GM12878 (cell line): ENCODE measurements around the gene L1TD1. TPM values are rescaled to one million over a fixed set of nuclear protein-coding genes. Genes with fewer than 3 reads are reported as not detected.

Experiments
- ATAC-seq: fragments of 200-7000 bp; cut with Tn5 transposase; 3 replicates; pipeline ENCODE4 v1.9.1; 2020; ENCODE audit warnings: mild to moderate bottlenecking, moderate library complexity
- BruUV-seq: library from RNA; stranded (reverse); fragments of 400-500 nt; replicated peaks from 2 replicates; lab custom pipeline; 2021; lab: Mats Ljungman, UMichigan
- CTCF ChIA-PET: fragments of 300-600 bp; sonication (Branson Sonifier 250); formaldehyde crosslinking; extraction: SDS; loops from one replicate; lab custom pipeline; 2021; ENCODE audit warnings: inconsistent platforms; lab: Yijun Ruan, JAX
- POLR2A ChIA-PET: fragments of 350-600 bp; formaldehyde crosslinking; extraction: SDS; loops from one replicate; lab custom pipeline; 2021; ENCODE audit warnings: inconsistent platforms; lab: Charles Lee
- RAD21 ChIA-PET: fragments of 300-600 bp; sonication (Branson Sonifier 250); formaldehyde crosslinking; loops from one replicate; lab custom pipeline; 2023; ENCODE audit warnings: antibody characterized with exemption; ENCODE audit not compliant: unreplicated experiment; lab: Charles Lee
- SMC1A ChIA-PET: fragments of 300-600 bp; sonication (Branson Sonifier 250); formaldehyde crosslinking; loops from one replicate; lab custom pipeline; 2023; ENCODE audit not compliant: unreplicated experiment, uncharacterized antibody; lab: Charles Lee
- DNase-seq: peaks from one replicate; pipeline ENCODE4 v3.0.0-alpha.2; 2011; ENCODE audit warnings: low read depth, low spot score
- FAIRE-seq: peaks from 3 replicates; lab custom pipeline; 2011; peaks lifted over from hg19 to GRCh38; lab: Jason Lieb, UNC
- H2AFZ ChIP-seq: 2 replicates; pipeline ENCODE4 v1.6.0; 2011; ENCODE audit warnings: low read depth, low read length, control low read depth; ENCODE audit not compliant: control insufficient read depth
- H3K27ac ChIP-seq: 2 replicates; pipeline ENCODE4 v1.5.1; 2011; ENCODE audit warnings: control low read depth; ENCODE audit not compliant: control insufficient read depth, insufficient read depth
- H3K27me3 ChIP-seq, 2 experiments: replicated peaks in 1 of 2; 2 replicates each; pipeline versions ENCODE4 v1.6.0 to v1.6.1; 2011; ENCODE audit warnings: low read length in 1 of 2; ENCODE audit not compliant: control insufficient read depth in 2 of 2, insufficient read depth in 2 of 2
- H3K36me3 ChIP-seq, 2 experiments: 2 replicates each; pipeline ENCODE4 v1.5.1; 2011; ENCODE audit warnings: low read length in 1 of 2; ENCODE audit not compliant: control insufficient read depth in 2 of 2, insufficient read depth in 2 of 2
- H3K4me1 ChIP-seq: 2 replicates; pipeline ENCODE4 v1.6.1; 2011; ENCODE audit warnings: mild to moderate bottlenecking, low read length, moderate library complexity, mixed read lengths; ENCODE audit not compliant: control insufficient read depth, insufficient read depth
- H3K4me2 ChIP-seq: 2 replicates; pipeline ENCODE4 v1.6.0; 2011; ENCODE audit warnings: control low read depth; ENCODE audit not compliant: control insufficient read depth, insufficient read depth
- H3K4me3 ChIP-seq: fragments of 200-600 bp; sonication (generic); 2 replicates; pipeline ENCODE4 v1.5.1; 2016
- H3K79me2 ChIP-seq: 2 replicates; pipeline ENCODE4 v1.6.0; 2011; ENCODE audit warnings: low read length; ENCODE audit not compliant: control insufficient read depth, insufficient read depth
- H3K9ac ChIP-seq: 2 replicates; pipeline ENCODE4 v1.8.0; 2011; ENCODE audit warnings: low read length, control low read depth, mixed read lengths; ENCODE audit not compliant: control insufficient read depth, insufficient read depth
- H3K9me3 ChIP-seq: replicated peaks from 3 replicates; pipeline ENCODE4 v1.5.1; 2011; ENCODE audit warnings: mild to moderate bottlenecking, low read length; ENCODE audit not compliant: control insufficient read depth, insufficient read depth
- H4K20me1 ChIP-seq: 2 replicates; pipeline ENCODE4 v1.6.0; 2011; ENCODE audit not compliant: control insufficient read depth, insufficient read depth
- BACH1 ChIP-seq: fragments of 450-650 bp; IDR thresholded peaks from 2 replicates; pipeline ENCODE4 v1.6.1; 2017; ENCODE audit warnings: mild to moderate bottlenecking, borderline replicate concordance
- BHLHE40 ChIP-seq, 2 experiments: fragments of 450-650 bp in 1 of 2; IDR thresholded peaks; 2 replicates each; pipeline ENCODE4 v1.6.1; 2011 to 2017; ENCODE audit warnings: low read depth in 2 of 2, borderline replicate concordance in 1 of 2, improper control_type of control experiment in 1 of 2, low read length in 1 of 2, mild to moderate bottlenecking in 1 of 2
- EZH2 ChIP-seq: IDR thresholded peaks from 2 replicates; pipeline ENCODE4 v1.6.1; 2012; ENCODE audit warnings: low read depth, mild to moderate bottlenecking, control low read depth, inconsistent platforms, low read length, borderline replicate concordance; ENCODE audit not compliant: control insufficient read depth
- MXI1 ChIP-seq: fragments of 150-350 bp; IDR thresholded peaks from 2 replicates; pipeline ENCODE4 v1.6.1; 2011; ENCODE audit warnings: low read depth, mild to moderate bottlenecking, inconsistent platforms, low read length, improper control_type of control experiment
- NR2C2 ChIP-seq: IDR thresholded peaks from 2 replicates; pipeline ENCODE4 v1.6.1; 2011; ENCODE audit warnings: borderline replicate concordance, low read depth; ENCODE audit not compliant: control insufficient read depth, insufficient read length
- SRF ChIP-seq, 2 experiments: IDR thresholded peaks; 2 replicates each; pipeline ENCODE4 v1.6.1; 2011; ENCODE audit warnings: low read depth in 2 of 2, low read length in 2 of 2, mild to moderate bottlenecking in 1 of 2, moderate library complexity in 1 of 2
- WGBS: methylation state at CpG from one replicate; pipeline ENCODE4 v1.1.6; 2016; ENCODE audit warnings: low lambda C conversion rate; ENCODE audit not compliant: insufficient replicate concordance, insufficient coverage; ENCODE audit errors: missing lambda C conversion rate; 5-methylcytosine and 5-hydroxymethylcytosine counted together
- in situ Hi-C: fragments of 300-500 bp; cut with MboI; formaldehyde crosslinking; loops from 9 replicates; pipeline ENCODE4 v1.14.3; 2018; ENCODE audit warnings: mixed read lengths
- intact Hi-C: fragments of 100-400 bp; cut with micrococcal nuclease; formaldehyde crosslinking; loops from one replicate; pipeline ENCODE4 v1.14.2; 2022; ENCODE audit not compliant: unreplicated experiment
- polyA plus RNA-seq, 11 experiments: library from polyadenylated mRNA; depleted of rRNA in 4 of 11; unstranded in 6 of 11; stranded (reverse) in 5 of 11; fragments of >200 nt; fragmentation: Nextera tagmentation in 4 of 11; fragmentation: Illumina TruSeq in 1 of 11; extraction: Ambion mirVana in 4 of 11; extraction: Trizol in 1 of 11; gene quantifications; 1 replicate in 1 of 11; 2 replicates in 10 of 11; pipeline versions ENCODE4 v1.2.1 to v1.2.3, GENCODE V29; 2011 to 2016; ENCODE audit warnings: inconsistent platforms in 2 of 11, missing spikeins in 2 of 11, low read depth in 1 of 11
- total RNA-seq, 4 experiments: library from RNA; depleted of rRNA in 3 of 4; stranded (reverse); fragments of >200 nt in 3 of 4; fragmentation: Illumina TruSeq in 1 of 4; extraction: Trizol in 1 of 4; gene quantifications; 2 replicates each; pipeline versions ENCODE4 v1.2.1 to v1.2.3, GENCODE V29; 2013 to 2021
- TF ChIP-seq, protein P1 (sequence below): fragments of 450-650 bp; IDR thresholded peaks from 2 replicates; pipeline ENCODE4 v1.6.1; 2017; ENCODE audit warnings: low read depth, mild to moderate bottlenecking, moderate library complexity
- TF ChIP-seq, protein P2 (sequence below): fragments of 450-650 bp; IDR thresholded peaks from 2 replicates; pipeline ENCODE4 v1.6.1; 2017; ENCODE audit warnings: mild to moderate bottlenecking, moderate library complexity
- TF ChIP-seq, protein P3 (sequence below): IDR thresholded peaks from 2 replicates; pipeline ENCODE4 v1.6.1; 2012; ENCODE audit warnings: mild to moderate bottlenecking, low read depth, low read length
- TF ChIP-seq, protein P4 (sequence below): fragments of 450-650 bp; IDR thresholded peaks from 2 replicates; pipeline ENCODE4 v1.6.1; 2017; ENCODE audit warnings: mild to moderate bottlenecking, moderate library complexity

L1TD1 gene
- total and polyA plus RNA-seq, 10 of the 15 experiments (the other 5 are each of a cell fraction or from before 2014, with no cell fraction given): 0.07 to 0.31 (median 0.21) TPM; not detected in 7

DNA sequence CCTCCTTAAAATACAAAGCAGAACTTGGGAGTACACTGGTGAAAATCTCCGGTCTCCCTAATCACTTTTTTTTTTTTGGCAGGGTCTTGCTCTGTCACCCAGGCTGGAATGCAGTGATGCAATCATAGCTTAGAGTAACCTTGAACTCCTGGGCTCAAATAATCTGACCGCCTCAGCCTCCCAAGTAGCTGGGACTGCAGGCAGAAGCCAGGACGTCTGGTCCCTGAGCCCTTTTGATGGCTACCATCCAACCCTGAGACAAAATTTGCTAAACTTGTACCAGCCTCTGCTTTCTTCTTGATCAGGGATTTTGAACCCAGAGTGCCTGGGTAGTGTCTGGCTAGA, 4.1 kb downstream of the L1TD1 start:
- H2AFZ ChIP-seq: no peak overlapping the region
- no peak overlapping the region for H3K4me2 ChIP-seq
- H3K4me3 ChIP-seq: no peak overlapping the region
- ChIA-PET SMC1A (no interaction called here), POLR2A (no interaction called here), CTCF (no interaction called here), RAD21 (no interaction called here)
- no peaks in the 10 kb centered on the region; a peak in 1 of 4 replicates for H3K27me3 ChIP-seq
- FAIRE-seq: no peak
- no peak overlapping the region for H3K27ac ChIP-seq
- no peaks in the 10 kb centered on the region; the same call in 2 of the 3 replicates for H3K9me3 ChIP-seq
- intact Hi-C loops (no loop called here), in situ Hi-C loops (no loop called here)
- no peaks in the 10 kb centered on the region for H3K79me2 ChIP-seq
- ATAC-seq: no peak
- BruUV-seq: no TSS peak
- no peaks in the 10 kb centered on the region for H3K36me3 ChIP-seq
- WGBS: 46% methylated on average over 3 of the region's 3 CpGs
- H3K4me1 ChIP-seq: no peaks in the 10 kb centered on the region
- no peak overlapping the region for H3K9ac ChIP-seq
- no peak for DNase-seq
- no peaks in the 10 kb centered on the region for H4K20me1 ChIP-seq
- TF ChIP-seq EZH2 (no peak), NR2C2 (no peak), SRF (IDR thresholded peaks at IDR 0.05; ENCODE audit: low read depth in 2 of 2, low read length in 2 of 2) (no peak), BACH1 (no peak), BHLHE40 (IDR thresholded peaks at IDR 0.05; ENCODE audit: borderline replicate concordance in 1 of 2, low read depth in 2 of 2, low read length in 1 of 2) (no peak), MXI1 (no peak)
- TF ChIP-seq, protein P1, sequence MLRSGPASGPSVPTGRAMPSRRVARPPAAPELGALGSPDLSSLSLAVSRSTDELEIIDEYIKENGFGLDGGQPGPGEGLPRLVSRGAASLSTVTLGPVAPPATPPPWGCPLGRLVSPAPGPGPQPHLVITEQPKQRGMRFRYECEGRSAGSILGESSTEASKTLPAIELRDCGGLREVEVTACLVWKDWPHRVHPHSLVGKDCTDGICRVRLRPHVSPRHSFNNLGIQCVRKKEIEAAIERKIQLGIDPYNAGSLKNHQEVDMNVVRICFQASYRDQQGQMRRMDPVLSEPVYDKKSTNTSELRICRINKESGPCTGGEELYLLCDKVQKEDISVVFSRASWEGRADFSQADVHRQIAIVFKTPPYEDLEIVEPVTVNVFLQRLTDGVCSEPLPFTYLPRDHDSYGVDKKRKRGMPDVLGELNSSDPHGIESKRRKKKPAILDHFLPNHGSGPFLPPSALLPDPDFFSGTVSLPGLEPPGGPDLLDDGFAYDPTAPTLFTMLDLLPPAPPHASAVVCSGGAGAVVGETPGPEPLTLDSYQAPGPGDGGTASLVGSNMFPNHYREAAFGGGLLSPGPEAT: no peak
- TF ChIP-seq, protein P2, sequence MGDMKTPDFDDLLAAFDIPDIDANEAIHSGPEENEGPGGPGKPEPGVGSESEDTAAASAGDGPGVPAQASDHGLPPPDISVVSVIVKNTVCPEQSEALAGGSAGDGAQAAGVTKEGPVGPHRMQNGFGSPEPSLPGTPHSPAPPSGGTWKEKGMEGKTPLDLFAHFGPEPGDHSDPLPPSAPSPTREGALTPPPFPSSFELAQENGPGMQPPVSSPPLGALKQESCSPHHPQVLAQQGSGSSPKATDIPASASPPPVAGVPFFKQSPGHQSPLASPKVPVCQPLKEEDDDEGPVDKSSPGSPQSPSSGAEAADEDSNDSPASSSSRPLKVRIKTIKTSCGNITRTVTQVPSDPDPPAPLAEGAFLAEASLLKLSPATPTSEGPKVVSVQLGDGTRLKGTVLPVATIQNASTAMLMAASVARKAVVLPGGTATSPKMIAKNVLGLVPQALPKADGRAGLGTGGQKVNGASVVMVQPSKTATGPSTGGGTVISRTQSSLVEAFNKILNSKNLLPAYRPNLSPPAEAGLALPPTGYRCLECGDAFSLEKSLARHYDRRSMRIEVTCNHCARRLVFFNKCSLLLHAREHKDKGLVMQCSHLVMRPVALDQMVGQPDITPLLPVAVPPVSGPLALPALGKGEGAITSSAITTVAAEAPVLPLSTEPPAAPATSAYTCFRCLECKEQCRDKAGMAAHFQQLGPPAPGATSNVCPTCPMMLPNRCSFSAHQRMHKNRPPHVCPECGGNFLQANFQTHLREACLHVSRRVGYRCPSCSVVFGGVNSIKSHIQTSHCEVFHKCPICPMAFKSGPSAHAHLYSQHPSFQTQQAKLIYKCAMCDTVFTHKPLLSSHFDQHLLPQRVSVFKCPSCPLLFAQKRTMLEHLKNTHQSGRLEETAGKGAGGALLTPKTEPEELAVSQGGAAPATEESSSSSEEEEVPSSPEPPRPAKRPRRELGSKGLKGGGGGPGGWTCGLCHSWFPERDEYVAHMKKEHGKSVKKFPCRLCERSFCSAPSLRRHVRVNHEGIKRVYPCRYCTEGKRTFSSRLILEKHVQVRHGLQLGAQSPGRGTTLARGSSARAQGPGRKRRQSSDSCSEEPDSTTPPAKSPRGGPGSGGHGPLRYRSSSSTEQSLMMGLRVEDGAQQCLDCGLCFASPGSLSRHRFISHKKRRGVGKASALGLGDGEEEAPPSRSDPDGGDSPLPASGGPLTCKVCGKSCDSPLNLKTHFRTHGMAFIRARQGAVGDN: no peak
- TF ChIP-seq, protein P3, sequence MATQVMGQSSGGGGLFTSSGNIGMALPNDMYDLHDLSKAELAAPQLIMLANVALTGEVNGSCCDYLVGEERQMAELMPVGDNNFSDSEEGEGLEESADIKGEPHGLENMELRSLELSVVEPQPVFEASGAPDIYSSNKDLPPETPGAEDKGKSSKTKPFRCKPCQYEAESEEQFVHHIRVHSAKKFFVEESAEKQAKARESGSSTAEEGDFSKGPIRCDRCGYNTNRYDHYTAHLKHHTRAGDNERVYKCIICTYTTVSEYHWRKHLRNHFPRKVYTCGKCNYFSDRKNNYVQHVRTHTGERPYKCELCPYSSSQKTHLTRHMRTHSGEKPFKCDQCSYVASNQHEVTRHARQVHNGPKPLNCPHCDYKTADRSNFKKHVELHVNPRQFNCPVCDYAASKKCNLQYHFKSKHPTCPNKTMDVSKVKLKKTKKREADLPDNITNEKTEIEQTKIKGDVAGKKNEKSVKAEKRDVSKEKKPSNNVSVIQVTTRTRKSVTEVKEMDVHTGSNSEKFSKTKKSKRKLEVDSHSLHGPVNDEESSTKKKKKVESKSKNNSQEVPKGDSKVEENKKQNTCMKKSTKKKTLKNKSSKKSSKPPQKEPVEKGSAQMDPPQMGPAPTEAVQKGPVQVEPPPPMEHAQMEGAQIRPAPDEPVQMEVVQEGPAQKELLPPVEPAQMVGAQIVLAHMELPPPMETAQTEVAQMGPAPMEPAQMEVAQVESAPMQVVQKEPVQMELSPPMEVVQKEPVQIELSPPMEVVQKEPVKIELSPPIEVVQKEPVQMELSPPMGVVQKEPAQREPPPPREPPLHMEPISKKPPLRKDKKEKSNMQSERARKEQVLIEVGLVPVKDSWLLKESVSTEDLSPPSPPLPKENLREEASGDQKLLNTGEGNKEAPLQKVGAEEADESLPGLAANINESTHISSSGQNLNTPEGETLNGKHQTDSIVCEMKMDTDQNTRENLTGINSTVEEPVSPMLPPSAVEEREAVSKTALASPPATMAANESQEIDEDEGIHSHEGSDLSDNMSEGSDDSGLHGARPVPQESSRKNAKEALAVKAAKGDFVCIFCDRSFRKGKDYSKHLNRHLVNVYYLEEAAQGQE: no peak
- TF ChIP-seq, protein P4, sequence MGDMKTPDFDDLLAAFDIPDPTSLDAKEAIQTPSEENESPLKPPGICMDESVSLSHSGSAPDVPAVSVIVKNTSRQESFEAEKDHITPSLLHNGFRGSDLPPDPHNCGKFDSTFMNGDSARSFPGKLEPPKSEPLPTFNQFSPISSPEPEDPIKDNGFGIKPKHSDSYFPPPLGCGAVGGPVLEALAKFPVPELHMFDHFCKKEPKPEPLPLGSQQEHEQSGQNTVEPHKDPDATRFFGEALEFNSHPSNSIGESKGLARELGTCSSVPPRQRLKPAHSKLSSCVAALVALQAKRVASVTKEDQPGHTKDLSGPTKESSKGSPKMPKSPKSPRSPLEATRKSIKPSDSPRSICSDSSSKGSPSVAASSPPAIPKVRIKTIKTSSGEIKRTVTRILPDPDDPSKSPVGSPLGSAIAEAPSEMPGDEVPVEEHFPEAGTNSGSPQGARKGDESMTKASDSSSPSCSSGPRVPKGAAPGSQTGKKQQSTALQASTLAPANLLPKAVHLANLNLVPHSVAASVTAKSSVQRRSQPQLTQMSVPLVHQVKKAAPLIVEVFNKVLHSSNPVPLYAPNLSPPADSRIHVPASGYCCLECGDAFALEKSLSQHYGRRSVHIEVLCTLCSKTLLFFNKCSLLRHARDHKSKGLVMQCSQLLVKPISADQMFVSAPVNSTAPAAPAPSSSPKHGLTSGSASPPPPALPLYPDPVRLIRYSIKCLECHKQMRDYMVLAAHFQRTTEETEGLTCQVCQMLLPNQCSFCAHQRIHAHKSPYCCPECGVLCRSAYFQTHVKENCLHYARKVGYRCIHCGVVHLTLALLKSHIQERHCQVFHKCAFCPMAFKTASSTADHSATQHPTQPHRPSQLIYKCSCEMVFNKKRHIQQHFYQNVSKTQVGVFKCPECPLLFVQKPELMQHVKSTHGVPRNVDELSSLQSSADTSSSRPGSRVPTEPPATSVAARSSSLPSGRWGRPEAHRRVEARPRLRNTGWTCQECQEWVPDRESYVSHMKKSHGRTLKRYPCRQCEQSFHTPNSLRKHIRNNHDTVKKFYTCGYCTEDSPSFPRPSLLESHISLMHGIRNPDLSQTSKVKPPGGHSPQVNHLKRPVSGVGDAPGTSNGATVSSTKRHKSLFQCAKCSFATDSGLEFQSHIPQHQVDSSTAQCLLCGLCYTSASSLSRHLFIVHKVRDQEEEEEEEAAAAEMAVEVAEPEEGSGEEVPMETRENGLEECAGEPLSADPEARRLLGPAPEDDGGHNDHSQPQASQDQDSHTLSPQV: no peak
